HG03039 (cell line): ENCODE results near the gene PLCB2.

Experiments used
- ATAC-seq: cut with Tn5 transposase; IDR thresholded peaks from one replicate; pipeline ENCODE4 v1.9.1; 2021; ENCODE audit warnings: mild to moderate bottlenecking, moderate library complexity; ENCODE audit not compliant: unreplicated experiment

PLCB2 gene

DNA sequence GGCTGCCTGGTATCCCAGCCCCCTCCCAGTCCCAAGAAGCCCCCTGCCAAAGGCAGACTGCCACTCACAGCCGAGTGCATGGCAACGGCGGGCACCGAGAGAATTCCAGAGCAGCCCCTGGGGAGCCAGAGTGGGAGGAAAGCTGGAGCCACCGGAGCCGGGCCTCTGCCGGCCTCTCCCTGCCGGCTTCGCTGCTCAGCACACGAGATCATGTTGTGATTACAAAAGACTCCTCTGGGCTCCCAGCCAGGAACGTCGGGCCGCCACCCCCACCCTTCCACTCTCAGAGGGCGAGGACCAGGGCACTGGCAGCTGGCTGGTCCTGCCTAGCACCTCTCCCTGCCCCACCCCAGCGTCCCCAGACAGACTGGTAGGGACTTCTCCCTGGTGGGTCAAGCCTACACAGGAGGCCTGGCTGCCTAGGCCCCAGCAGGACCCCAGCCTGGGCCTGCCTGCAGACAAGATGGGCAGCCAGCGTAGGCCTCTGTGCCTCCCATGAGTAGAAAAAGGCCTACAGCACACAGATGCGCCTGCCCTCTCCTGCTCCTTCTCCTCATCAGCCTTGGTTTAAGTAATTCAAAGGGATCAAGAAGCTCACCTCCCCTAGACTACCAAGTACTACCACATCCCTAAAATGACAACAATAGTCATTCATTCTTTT is 33.1 kb upstream of the PLCB2 start, which contains the start of gene CCDC9B:
TSS of gene CCDC9B (minus strand) at position 200 of the 661 bp plus-strand sequence. CDS start at position 80, 120 bp downstream.
- no peak for ATAC-seq

DNA sequence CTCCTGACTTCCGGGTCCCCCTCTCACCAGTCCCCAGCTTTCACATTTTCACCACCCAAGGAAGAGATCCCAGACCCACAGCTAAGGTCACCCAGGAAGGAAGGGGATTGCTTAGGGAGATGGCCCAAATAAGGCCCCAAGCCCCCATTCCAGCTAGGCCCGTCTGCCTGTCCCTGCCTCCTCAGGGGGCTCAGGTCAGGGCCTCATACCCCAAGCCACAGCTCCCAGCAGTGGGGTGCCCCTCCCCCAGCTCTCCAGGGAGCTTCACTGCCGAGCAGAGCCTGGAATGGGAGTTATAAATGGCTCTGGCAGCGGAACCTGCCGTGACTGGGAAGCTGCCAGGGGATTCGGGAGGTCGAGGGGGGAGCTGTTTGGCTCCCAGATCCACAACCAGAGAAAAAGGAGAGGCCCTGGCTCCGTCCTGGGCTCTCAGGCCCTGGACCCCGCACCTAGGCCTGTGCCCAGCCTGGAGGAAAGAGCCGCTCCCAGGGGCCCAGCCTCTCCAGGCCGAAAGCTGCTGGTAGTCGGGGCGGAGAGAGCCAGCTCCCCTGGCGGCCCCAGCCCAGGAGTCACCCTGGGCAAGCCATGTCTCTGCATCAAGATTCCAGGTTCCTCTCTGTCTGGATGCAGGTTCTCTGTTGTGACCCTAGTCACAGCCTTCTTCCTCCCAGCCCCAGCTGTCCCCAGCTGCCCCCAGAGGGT is 32.5 kb upstream of the PLCB2 start:
- no peak for ATAC-seq

DNA sequence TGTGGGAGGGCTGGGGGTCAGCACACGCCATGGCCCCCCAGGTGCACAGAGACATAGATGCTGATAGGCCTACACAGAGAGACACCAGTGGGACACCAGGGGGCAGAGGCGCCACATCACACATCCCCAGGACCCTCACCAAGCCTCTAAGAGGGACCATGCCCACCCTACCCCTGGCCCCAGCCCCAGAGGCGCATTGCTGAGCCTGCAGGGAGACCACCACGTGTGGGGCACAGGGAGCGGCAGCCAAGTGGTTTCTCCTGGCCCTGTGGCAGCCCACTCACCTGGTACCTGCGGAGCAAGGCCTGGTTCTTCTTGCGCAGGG is 31.8 kb upstream of the PLCB2 start:
- ATAC-seq: no peak

DNA sequence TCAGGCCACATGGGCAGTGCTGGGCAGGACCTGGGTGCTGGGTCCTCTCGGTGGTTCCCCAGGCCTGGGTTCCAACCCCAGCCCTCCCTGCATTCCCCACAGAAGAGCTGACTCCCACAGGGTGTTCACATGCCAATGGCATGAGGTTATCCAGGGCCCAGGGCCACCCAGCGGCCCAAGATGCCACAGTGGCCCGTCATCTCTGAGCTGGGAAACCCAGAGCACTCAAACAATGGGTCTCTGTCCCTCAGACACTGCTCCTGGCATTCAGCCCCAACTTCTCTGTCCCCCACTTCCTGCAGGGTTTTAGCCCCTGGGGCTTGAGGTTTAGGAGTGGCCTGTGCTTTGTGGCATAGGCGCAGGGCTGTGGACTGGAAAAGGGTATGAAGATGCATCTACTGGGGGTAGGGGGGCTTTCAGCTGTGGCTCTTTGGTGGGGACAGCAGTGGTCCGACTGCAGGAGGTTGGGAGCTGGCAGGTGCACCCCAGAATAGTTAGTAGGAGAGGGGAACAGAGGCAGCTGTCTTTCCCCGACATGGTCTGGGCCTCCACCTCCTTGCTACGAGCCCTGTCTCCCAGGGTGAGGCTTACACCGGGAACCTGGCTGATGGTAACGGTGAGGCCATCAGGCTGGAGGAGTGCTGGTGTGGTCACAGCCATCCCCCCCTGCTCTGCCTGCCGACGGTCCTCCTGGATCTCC is 31.3 kb upstream of the PLCB2 start:
- ATAC-seq: no peak

DNA sequence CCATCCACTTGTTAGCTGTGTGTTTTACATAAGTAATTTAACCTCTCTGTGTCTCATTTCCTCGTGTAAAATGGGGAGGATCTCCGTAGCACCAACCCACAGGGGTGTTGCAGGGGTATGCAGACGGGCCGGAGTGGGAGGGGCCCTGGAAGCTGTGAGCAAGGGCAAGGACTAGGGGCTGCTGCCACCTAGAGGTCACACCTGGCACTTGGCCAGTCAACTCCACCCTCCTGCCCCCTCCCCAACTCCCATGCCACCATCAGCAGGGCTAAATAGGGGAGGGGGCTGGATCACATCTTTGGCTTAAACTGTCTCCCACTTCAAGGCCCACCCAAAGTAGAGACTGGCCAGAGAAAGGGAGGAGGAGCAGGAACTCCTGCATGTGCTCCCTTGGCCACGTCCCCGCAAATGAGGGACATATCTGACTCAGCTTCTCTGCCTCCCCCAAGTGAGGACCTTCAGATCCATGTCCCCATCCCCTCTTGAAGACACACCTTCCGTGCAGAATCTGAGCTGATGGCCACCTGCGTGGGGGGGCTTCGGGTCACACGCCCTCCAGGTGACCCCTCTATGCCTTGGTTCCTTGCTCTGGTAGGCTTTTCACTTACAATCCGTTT is 30.4 kb upstream of the PLCB2 start:
- ATAC-seq: no peak

DNA sequence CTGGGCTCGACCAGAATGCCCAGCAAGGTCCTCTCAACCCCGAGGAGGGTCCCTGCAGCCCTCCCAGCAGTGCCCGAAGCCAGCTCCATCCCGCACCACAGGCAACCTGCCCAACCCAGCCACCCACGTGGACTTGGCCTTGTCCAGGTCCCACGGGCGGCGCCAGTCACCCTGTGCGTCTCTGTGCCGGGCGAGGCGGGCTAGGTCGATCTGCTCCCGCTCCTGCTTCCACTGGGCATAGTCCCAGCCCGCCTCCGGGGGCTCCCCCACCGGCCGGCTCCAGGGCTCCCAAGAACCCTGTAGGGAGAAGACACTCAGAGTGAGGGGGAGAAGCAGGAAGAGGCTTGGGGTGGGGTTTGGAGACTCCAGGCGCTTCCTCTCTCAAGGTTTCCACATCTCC is 29.9 kb upstream of the PLCB2 start:
- no peak for ATAC-seq

DNA sequence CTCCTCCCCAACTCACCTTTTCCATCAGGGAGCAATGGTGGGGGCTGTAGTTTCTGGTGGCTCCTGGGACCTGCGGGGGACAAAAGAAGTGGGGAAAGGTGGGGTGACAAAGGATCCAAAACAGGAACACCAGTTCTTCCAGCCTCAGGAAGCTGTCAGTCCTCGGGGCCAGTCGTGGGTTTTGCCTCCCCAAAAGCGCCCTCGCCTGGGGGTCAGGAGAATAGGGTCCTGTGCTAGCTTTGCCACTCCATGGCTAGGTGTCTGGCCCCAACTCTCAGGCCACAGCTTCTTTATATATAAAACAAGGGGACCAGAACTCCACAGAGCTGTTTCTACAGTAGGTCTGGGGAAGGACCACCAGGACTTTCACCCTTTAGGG is 29.0 kb upstream of the PLCB2 start:
- no peak for ATAC-seq

DNA sequence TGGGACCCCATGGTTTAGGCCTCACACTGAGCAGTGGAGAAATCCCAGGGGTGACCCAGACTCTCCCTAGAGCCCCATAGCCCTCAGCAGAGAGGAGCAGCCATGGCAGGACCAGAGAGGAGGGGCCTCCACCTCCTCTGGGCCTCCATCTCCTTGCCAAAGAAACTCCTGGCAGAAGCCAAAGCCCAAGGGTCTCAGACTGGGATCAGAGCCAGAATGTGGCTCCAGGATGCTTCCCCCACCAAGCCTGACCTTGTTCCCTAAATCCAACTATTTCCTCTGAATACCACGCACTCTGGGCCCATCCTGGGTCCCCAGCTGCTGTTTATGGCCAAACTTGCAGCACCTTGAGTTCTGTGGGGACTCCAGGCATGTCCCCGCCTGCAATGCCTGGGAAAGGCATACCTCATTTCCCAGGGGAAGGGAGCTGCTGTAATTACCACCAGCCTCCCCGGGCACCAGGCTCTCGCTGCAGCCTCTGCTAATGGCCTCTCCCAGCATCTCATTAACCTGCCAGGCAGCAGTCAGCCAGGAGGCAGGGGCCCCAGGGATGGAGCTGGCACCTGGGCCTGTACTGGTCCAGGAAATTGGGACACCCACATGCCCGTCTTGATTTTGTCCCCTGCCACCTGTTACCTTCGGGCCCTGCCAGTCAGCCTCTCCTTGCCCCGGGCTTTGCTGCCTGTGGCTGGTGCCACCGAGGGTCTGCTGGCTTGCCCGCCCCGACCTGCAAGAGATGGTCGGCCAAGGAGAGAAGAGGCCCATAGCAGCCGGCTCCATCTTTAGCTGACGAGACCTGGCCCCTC is 28.4 kb upstream of the PLCB2 start:
- ATAC-seq: no peak

DNA sequence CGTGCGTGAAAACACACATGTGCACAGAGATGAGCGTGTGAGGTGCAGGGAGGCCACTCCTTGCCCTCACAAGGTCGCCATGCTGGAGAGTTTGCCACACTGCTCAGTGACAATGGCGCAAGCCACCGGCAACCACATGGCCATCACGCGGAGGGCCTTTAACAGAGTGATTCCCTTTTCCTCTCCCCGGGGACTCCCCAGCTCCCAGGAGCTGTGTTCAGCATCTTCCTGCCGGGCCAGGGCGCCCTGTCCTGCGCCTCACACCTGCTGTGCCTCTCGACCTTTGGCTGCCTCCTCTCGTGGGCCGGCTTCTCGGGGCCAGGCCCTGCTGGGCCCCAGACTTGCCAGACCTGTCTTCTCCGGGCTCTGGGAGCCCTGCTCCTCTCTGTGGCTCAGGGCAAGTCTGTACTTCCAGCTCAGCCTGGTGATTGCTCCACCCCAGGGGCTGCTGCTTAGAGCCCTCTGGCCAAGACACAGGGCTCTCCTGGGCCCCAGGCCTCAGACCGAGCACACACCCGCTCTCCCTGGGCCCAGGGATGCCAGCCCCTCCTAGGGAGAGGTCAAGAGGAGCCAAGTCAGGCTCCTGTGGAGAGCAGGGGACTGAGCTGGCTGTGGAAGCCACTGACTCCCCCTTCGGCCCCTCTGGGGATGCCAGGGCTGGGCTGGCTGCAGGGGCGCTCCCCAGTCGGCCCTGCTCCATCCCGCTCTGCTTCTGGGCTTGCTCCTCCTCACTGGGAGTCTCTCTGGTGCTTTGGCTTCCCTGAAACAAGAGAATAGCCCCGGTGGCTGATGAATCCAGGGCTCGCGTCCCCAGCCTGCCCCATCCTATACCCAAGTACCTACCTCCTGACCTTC is 27.4 kb upstream of the PLCB2 start:
- no peak for ATAC-seq

DNA sequence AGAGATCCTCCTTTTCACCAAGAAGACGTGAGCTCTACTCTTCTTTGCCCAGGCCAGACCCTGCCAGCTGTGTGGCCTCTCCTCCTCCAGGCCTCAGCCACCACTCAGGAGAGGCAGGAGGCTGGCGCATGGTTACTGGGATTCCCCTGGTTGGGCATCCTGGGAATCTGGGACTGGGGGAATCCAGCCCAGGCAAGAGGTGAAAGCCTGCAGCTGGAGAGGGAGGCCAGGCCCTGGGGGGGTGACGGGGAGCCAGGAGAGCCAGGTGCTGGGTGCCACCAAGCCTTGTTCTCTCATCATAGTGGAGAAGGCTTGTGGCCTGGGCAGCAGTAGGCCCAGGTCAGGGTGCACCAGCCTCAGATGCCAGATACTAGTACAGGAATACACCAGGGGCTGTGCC is 26.8 kb upstream of the PLCB2 start:
- ATAC-seq: no peak

DNA sequence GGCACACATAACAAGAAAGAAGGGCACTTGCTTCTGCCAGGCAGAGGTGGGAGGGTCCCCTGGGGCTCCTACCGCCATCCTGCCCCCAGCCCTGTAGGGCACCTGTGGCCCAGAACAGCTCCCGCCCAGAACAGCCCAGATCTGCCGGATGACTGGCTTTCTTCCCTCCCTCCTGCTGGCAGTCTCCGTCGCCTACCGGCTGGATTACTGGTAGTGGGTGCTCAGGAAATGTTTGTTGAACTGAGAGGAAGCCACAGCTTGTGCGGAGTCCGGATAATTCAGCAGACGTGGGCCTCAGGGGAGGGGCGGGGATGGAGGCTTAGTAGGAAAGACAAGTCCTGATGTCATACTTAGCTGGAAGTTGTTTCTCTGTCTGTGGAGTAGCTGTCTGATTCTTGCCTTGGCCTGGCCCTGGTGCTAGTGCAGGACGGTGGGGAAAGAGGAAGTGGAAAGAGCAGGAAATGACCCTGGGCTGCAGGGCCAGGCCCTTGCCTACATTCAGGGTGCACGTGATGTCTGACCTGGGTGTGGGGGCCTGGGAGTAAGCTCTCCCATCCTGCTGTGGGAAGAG is 26.3 kb upstream of the PLCB2 start:
- ATAC-seq: no peak

DNA sequence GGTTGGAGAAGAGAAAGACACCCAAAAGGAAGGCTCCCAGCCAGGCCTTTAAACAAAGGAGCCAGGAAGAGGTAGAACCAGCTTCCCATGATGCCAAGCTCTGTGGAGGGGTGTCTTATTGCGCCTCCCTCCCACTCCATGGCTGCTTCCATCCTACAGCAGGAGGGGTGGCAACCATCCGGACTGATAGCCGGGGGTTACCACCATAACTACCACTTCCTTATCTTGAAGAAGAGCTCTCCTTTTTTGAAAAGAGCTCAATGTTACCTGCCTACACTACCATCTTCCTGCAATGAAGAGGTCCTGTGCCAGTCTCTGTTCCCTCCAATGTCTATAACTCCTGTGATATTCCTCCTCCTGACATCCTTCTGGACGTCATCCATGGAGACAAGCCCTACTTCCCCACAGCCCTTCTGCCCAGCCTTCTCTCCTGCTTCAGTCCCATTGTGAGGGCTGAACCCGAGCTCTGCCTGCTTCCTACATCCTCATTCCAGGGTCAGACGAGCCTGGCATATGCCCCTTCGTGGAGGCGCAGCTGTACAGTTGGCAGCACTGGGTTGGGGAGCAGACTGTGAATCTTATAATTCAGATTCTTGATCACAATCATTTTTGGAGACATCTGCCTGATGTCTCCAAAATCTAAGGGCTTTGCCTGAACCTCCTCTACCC is 24.5 kb upstream of the PLCB2 start:
- ATAC-seq: no peak

DNA sequence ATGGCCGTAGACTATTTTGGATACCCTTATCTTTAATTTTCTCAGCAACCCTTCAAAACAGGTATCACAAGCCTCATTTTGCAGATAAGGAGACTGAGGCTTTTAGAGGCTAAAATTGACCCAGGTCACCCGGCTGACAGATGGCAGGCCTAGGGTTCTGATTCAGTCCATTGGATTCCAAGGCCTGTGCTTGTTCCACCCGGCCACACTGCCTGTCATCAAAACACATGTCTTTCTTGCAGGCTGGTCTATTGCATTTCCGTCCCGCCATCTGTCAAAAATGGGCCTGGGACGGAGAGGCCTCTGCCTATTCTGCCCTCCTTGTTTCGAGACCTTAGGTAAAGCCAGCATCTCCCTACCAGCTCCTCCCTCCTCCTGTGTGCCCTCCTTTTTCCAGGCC is 23.9 kb upstream of the PLCB2 start:
- no peak for ATAC-seq

DNA sequence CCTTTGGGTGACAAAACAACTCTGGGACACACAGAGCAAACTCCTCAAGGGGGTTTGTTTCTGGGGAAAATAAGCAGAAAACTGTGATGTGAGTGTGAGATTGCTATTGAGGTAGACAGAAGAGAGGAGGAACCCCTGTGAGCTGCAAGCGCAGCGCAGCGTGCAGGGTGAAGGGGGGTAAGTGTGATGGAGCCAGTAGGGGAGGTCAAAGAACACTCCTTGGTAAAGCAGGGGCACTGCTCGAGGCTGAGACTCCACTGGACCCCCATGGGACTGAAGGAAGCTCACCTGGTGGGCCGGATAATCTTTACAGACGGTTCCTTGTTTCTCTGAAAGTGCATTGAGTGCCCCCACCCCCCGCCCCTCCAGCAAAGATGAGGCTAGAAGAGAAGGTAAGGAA is 23.3 kb upstream of the PLCB2 start:
- no peak for ATAC-seq

DNA sequence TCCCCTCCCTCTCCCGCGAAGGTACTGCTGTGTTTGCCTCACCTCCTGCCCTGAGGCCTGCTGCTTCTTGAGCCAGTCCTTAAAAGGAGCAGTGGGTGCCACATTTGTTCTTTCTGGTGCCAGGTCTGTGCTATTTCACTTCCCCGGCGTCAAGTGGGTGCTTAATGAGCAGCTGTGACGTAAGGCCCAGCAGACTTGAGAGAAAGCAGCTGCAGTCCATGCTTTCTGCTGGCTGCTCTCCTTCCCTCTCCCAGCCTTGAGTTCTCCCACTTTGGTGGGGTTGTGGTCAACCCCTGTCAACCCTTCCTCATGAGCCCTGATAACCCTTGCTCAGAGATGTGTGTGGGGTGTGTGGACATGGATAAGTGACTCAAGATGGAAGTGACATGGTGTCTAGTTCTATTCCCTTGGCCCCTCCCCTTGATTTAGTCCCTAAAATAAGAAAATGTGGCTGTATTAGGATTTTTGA is 22.7 kb upstream of the PLCB2 start:
- ATAC-seq: no peak

DNA sequence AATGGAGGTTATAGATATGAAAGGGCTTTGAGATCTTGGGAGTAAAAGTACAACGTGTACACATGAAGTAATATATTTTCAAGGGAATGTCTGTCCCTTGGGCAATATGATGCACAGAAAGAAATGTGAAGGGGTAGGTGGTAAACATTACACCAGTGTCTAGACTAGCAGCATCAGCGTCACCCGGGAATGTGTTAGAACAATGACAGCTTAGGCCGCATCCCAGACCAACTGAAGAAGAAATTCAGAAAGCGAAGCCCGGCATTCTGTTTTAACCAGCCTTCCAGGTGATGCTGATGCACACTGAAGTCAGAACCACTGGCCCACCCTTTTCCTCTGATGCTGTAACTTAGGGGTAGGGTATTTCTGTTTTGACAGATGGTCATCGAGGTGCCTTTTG is 22.1 kb upstream of the PLCB2 start:
- ATAC-seq: no peak

DNA sequence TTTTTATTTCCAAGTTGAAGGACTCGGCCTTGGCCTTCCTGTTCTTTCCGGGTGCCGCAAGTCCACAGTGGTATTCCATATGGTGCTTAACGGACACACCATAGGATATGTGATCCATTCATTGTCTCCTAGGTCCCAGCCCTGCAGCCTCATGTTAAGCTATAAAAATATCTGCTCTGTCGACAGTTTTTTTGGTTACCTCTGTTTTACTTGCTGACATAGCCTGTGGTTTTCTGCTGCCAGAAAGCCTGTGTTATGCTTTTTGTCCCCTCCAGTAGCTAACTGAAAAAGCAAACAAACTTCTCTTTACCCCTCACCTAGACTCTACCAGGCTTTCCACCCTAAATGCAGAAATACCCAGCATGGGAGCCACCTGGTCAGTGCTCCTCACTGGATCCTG is 21.0 kb upstream of the PLCB2 start:
- no peak for ATAC-seq

DNA sequence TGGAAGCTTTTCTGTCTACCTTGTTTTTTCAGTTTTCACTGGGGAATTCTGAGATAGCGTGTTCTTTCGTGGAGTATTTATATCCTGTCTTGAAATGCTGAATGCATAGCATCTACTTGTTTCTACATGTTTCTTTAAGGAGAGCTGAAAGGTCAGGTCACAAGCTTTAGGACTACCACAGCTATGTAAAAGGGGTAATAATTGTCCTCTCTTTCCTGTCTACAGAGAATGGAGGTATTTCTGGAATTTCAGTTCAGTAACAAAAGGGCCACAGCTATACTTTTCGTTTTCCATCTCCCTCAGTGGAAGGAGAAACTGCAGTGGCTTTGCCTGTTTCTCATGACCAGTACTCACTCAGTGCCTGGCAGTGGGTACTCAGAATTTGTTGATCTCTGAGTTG is 20.4 kb upstream of the PLCB2 start:
- ATAC-seq: no peak

DNA sequence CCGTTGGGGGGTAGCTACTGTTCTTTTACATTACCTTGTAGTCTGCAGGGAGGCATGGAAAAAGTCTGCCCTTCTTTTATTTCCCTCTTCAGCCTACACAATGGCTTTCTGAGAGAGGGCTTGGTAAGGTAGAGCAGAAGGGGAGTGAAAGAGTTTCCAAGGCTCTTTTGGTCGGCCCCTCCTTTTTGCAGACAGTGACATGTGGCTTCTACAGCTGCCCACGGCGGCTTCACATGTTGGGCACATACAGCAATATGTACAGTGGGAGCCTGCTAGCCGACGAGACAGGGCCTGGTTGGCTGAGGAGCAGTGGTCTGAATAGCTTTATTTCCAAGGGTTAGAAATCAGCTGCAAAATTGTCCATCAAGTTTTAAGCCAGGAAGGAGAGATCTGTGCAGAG is 19.7 kb upstream of the PLCB2 start:
- no peak for ATAC-seq
